GM19395 (cell line): ENCODE data around the gene SLC25A19.
"Not testable (repeated sequence)": the region's sequence is repeated elsewhere in the genome, so short reads cannot be mapped to it uniquely, and the experiment has no call there.

Source experiments
- ATAC-seq: cut with Tn5 transposase; IDR thresholded peaks from one replicate; pipeline ENCODE4 v1.9.1; 2021; ENCODE audit warnings: mild to moderate bottlenecking, moderate library complexity; ENCODE audit not compliant: unreplicated experiment

SLC25A19 gene

GRCh38 chr17:75301502-75302206, 12.4 kb upstream of the SLC25A19 start:
- no peak for ATAC-seq

GRCh38 chr17:75301049-75301448, 11.8 kb upstream of the SLC25A19 start:
- no peak for ATAC-seq

GRCh38 chr17:75300280-75300679, 11.0 kb upstream of the SLC25A19 start:
- ATAC-seq: no peak

- peak; percentile 58 for ATAC-seq
Measured at GRCh38 chr17:75295201-75296158, 6.2 kb upstream of the SLC25A19 start.

GRCh38 chr17:75292810-75293448, 3.7 kb upstream of the SLC25A19 start:
- ATAC-seq: not testable (repeated sequence)

- ATAC-seq: peak; percentile 30
Measured at GRCh38 chr17:75289832-75290337, 652 bp upstream of the SLC25A19 start.

- peak; percentile 16 for ATAC-seq
Measured at GRCh38 chr17:75288770-75289114, 491 bp downstream of the SLC25A19 start.

GRCh38 chr17:75288359-75288758, 874 bp downstream of the SLC25A19 start:
- ATAC-seq: no peak

- no peak for ATAC-seq
Measured at GRCh38 chr17:75287221-75287620, 2.0 kb downstream of the SLC25A19 start.

GRCh38 chr17:75285123-75285522, 4.1 kb downstream of the SLC25A19 start:
- ATAC-seq: no peak

- not testable (repeated sequence) for ATAC-seq
Measured at GRCh38 chr17:75280189-75280588, 9.0 kb downstream of the SLC25A19 start.

- no peak for ATAC-seq
Measured at GRCh38 chr17:75277664-75278071, 11.6 kb downstream of the SLC25A19 start.

GRCh38 chr17:75273977-75274708, 15.1 kb downstream of the SLC25A19 start:
- no peak for ATAC-seq

GRCh38 chr17:75272848-75273184, 16.4 kb downstream of the SLC25A19 start:
- no peak for ATAC-seq

GRCh38 chr17:75271955-75272847, 17.0 kb downstream of the SLC25A19 start:
- no peak for ATAC-seq

- peak; percentile 67 for ATAC-seq
Measured at GRCh38 chr17:75271233-75271954, 17.8 kb downstream of the SLC25A19 start.

GRCh38 chr17:75270966-75271232, 18.3 kb downstream of the SLC25A19 start, which contains the start of gene MIF4GD:
Gene MIF4GD, minus strand, starts transcription at chr17:75271231. Its CDS starts 1,036 bp downstream, at chr17:75270195.
- peak; percentile 23 for ATAC-seq

GRCh38 chr17:75270218-75270965, 18.8 kb downstream of the SLC25A19 start:
- ATAC-seq: peak; percentile 41

- ATAC-seq: no peak
Measured at GRCh38 chr17:75269844-75270217, 19.4 kb downstream of the SLC25A19 start.
